NCI-H1436 (cell line): ENCODE data around the gene GAB2.
"Not testable (repeated sequence)": the region's sequence is repeated elsewhere in the genome, so short reads cannot be mapped to it uniquely, and the experiment has no call there.

Experiments
- DNase-seq: peaks from one replicate; lab custom pipeline; 2025; lab: John Stamatoyannopoulos, UW

GAB2 gene

GRCh38 chr11:78248903-78249302 is 168.7 kb downstream of the GAB2 start:
- no peak for DNase-seq

DNA sequence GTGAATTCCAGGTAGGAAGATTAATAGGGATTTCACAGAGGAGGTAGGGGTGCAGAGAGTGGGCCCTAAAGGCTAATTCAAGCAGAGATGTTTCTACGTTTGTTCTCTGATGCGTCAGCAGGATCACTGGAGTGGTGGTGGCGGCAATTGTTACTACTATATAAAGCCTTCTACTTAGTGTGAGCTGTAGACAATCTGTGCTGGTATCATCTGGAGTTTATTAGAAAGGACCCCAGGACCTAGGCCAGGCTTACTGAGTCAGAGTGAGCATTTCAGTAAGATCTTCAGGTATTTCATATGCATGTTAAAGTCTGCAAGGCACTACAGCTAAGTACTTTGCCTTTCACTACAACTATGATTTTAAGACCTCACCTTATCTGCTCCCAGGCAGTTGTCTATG is 169.4 kb downstream of the GAB2 start:
- DNase-seq: no peak

DNA sequence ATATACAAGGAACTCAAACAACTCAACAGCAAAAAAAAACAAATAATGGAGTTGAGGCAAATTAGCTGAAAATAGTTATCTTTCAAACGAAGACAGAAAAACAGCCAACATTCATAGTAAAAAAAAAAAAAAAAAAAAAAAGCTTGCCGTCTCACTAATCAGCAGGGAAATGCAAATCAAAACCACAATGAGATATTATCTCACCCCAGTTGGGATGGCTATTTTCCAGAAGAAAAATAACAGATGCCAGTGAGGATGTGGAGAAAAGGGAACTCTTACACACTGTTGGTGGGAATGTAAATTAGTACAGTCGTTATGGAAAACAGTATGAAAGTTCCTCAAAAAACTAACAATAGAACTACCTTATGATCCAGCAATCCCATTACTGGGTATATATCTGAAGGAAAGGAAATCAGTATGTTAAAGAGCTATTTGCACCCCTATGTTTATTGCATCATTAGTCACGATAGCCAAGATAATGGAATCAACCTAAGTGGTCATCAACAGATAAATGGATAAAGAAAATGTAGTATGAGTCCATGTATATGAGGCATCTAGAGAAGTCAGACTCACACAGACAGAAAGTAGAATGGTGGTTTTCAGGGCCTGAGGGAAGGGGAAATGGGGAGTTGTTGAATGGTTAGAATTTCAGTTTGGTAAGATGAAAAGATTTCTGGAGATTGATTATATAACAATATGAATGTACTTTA is 172.9 kb downstream of the GAB2 start:
- DNase-seq: no peak

DNA sequence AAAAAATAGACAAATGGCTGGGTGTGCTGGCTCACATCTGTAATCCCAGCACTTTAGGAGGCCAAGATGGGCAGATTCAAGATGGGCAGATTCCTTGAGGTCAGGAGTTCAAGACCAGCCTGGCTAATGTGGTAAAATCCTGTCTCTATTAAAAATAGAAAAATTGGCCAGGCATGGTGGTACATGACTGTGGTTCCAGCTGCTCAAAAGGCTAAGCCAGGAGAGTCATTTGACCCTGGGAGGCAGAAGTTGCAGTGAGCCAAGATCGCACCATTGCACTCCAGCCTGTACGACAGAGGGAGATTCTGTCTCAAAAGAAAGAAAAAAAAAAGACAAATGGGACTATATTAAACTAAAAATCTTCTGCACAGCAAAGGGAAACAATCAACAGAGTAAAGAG is 173.5 kb downstream of the GAB2 start:
- DNase-seq: no peak

DNA sequence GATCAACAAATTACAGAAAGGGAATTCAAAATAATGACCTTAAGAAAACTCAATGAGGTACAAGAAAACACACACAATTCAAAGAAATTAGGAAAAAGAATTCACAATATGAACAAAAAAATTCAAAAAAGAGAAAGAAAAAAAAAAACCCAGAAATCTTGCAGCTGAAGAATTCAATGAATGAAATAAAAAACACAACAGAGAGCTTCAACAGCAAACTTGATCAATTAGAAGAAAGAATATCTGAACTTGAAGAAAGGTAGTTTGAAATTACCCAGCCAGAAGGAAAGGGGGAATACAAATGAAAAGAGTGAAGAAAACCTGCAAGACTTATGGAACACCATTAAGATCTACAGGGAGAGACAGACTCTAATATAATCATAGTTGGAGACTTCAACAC is 176.1 kb downstream of the GAB2 start:
- DNase-seq: no peak

GRCh38 chr11:78239781-78240180 is 177.8 kb downstream of the GAB2 start:
- no peak for DNase-seq

DNA sequence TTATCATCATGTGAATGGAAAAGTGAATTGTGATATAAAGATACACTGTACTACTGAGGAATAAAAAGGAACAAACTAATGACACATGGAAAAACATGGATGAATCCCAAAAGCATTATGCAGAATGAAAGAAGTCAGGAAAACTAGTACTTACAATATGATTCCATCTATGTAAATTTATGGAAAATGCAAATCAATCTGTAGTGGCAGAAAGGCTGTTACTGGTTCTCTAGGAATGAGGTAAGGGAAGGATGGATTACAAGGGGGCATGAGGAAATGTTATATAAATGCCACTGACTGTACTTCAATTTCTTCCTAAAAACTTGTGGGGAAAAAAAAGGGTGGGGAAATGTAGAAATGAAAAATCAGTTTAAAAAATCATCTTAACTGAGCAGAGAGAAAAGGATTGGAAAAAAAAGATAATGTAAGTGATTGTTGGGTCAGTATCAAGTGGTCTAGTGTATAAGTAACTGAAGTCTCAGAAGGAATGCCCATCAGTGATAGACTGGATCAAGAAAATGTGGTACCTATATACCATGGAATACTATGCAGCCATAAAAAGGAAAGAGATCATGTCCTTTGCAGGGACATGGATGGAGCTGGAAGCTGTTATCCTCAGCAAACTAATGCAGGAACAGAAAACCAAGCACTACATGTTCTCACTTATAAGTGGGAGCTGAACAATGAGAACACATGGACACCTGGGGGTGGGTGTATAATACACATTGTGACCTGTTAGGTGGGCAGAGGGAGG is 180.2 kb downstream of the GAB2 start:
- DNase-seq: no peak

GRCh38 chr11:78234006-78234405 is 183.6 kb downstream of the GAB2 start:
- DNase-seq: no peak

- DNase-seq: not testable (repeated sequence)
Observed at GRCh38 chr11:78233046-78233445, 184.6 kb downstream of the GAB2 start.

GRCh38 chr11:78231962-78232501 is 185.6 kb downstream of the GAB2 start:
- no peak for DNase-seq

DNA sequence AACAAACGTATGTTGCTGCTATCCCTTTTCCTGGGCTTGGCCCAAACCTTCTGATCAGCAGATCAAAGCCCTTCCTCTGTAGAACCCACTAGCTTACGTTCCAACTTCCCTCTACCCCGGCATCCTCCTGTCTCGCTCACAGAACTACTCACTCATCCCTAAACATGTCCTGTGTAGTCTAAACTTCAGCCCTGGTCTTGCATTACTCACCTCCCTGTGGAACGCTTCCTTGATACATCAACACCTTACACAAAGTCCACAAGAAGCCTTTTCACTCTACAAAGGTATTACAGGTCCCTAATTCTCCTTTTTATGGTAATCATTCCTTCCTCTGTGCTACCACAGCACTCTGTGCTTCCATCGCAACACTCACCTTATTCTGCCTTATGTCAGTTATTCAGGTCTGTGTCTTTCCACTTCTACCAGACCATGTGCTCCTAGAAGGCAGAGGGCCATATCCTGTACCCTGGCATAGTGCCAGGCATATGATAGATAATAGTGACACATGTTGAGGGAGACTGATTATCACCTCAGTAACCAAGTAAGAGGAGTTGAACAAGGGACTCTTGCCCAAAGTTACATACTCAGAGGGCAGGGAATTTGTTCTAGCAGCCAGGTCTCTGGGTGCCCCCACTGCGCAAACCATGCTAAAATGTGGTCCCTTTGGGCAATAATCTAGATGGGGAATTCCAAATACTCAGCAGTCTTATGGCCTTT is 187.3 kb downstream of the GAB2 start:
- no peak for DNase-seq

DNA sequence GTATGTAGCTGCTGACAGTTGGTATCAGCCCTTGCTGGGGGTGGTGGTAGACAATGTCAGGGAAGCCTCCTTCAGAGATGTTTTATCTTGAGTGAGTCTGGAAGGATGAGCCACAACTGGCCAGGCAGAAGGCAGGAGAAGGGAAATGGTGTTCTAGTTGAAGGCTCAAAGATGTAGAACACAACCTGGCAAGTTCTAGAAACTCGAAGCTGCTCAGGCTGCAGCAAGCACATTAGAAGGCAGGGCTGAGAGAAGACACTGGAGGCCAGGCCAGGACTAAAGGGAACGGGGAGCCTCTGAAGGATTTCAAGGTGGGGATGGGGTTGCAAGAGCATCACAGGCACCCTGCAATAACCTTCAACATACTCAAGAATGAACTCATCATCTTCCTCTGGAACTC is 188.5 kb downstream of the GAB2 start:
- no peak for DNase-seq

GRCh38 chr11:78228467-78228866 is 189.2 kb downstream of the GAB2 start:
- DNase-seq: peak; percentile 67

GRCh38 chr11:78227921-78228320 is 189.7 kb downstream of the GAB2 start:
- DNase-seq: no peak

DNA sequence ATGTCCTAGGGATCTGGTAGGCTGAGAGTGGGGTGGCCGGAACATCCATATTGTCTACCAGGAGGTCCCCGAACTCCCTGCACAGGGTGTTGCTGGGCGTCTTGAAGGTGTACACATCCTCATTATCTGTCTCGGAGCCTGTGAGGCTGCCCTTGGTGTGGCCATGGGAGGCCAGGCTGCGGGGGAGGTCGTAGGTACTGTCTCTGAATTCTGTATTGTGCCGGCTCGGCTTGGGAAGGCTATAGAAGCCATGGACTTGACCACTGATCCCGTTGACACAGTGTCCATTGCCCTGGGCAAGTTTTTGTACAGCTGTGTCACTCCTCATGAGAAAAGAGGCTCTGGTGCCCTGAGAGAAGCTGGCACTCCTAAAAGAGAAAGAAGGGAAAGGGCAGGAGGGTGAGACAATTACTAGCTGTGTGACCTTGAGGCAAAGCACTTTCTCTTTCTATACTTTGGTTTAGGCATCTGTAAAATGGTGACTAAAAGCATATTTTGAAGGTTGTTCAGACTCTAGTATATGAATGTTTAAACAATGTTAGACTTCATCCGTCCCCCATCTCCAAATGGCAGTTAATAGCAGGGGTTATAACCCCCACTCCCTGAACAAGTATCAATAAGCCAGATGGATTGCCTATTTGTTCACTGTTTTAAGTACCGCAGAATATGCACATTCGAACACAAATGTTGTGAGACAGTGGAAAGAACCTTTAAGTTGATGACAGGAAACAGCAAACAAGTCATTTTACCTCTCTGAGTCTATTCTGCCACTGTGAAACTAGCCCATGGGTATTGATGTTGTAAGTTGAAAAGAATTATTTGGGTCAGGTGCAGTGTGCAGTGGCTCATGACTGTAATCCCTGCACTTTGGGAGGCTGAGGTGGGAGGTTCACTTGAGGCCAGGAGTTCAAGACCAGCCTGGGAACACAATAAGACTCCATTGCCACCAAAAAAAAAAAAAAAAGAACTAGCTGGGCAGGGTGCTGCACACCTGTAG is 190.6 kb downstream of the GAB2 start:
- DNase-seq: no peak

DNA sequence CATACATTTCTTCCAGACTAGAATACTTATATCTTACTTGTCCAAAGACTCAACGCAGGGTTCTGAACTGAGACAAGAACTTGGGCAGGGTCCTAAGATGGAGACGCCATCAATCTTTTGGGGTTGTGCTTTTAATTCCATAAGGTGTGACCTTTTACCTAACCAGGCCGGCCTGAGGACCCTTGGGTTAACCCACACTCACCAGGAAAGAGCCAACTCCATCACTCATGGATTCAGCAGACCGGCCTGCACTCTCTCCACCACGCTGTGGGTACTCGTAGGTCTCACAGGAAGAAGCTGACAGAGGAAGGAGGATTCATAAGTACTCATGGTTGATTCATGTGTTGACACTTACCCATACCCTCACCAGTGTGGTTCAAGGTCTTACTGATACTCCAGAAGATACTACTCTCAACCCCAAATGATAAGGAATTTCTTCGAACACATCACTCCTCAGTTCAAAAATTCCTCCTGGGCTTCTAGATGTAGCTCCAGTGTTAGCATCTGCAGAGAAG is 192.7 kb downstream of the GAB2 start:
- no peak for DNase-seq

GRCh38 chr11:78224506-78224905 is 193.1 kb downstream of the GAB2 start:
- no peak for DNase-seq

DNA sequence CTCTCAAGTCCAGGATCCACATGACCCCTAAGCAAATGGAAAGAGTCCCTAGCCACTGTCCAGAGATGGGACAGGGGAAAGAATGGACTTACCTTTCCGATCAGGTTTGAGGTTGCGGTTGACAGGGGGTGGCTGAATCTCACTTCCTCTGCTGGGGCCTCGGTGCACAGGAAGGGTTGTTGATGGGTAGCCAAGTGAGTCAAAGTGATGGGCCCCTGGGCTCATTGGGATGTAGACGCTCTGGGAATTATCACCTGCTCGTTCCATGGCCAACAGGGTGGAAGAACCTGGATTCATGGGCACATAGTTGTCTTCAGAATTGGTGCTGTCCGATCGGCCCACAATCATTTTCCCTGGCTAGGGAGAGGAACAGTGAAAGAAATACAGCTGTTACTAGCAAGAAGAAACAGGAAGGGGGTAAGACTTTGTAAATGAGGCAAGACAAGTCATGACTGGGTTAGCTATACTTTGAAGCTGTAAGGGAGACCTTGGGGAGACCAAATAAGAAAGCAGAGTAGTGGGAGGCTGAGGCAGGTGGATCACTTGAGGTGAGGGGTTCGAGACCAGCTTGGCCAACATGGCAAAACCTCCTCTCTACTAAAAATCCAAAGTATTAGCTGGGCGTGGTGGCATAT is 194.2 kb downstream of the GAB2 start:
- no peak for DNase-seq

DNA sequence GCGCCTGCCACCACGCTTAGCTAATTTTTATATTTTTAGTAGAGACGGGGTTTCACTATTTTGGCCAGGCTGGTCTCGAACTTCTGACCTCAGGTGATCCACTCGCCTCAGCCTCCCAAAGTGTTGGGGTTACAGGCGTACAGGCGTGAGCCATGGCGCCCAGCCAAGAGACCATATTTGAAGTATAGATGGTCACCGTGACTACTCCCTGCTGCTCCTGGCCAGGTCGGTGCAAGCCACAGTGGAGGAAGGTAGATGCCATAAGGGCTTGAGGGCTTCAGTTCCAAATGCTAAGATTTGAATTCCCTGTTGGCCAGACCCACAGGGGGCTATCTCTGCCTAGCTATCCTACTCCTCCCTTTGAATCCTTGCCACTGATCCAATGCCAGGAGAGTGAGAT is 194.9 kb downstream of the GAB2 start:
- DNase-seq: not testable (repeated sequence)

DNA sequence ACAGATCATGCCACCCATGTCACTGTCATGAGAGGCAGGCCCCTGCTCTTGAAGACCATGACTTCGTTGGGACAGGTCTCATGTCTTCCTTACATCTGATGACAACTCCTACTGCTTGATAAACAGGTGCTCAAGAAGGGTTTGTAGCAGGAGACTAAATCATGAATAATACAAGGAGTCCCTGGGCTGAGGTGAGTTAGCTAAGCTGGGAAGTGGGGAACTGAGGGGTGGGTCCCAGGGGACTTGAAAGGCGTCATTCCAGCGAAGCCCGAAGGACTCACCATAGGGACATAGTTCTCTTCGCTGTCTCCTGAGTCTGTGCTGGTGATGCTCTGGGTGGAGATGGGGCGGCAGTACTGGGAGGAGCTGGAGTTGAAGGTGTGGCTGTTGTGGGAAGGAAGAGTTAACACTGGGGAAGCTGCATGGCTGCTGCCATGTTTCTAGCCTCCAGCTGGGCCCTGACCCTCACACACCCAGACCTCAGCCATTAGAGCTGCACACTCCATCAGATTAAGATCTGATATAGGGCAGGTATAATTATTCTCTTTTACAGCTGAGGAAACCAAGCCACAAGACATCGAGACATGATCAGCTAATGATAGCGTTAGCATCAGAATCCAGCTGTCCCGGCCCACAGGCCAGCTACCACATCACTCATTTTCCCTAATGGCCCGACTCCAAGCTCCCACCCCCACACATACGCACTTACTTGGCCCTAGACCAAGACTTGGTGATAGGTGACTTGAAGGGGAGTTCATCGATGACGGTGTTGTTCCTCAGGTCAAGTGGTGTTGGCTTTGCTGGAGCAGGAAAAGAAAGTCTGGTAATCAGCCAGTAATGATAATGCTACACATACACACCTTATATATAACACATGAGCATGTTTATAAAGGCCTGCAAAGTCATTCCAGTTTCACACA is 196.0 kb downstream of the GAB2 start:
- no peak for DNase-seq
